GM21619 (cell line): Measurements from ENCODE around the gene RNF150.
"Not testable (repeated sequence)": the region's sequence is repeated elsewhere in the genome, so short reads cannot be mapped to it uniquely, and the experiment has no call there.

Experiments used
- ATAC-seq: cut with Tn5 transposase; IDR thresholded peaks from one replicate; pipeline ENCODE4 v1.9.1; 2021; ENCODE audit not compliant: unreplicated experiment

RNF150 gene

DNA sequence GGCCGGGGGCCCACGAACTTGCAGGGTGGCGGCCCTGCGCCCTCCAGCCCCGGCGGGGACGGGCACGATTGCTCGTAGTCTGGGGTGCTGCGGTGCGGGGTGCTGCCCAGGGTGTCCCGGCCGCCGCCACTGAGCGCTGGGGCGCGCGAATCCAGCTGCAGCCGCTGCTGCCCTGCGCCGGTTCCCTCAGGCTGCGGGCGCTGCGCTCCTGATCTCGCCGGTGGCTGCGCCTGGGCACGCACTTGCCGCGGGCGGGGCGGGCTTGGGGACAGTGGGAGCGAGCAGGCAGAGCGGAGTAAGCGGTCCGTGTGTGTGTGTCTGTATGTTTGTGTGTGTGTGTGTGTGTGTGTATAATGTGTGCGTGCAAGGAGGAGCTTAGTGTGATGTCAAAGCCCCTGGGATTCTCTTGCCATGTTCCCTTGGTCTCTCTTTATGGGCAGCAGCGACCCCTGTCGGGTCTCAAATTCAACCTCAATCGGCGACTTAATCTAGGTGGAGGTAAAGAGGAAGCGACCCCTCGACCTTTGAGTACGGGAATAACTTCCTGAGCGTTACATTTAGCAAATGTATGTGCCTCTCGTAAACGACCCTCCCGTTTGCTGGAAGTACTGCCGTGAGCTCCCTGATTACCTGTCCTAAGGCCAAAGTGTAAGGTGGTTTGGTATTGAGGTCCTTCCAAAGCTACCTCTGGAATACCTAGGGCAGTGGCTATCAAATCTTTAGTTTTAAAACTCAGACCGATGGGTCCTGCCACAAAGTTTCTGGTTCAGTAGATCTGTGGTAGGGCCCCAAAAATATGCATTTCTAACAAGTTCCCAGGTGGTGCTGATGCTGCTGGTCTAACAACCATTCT, at the start of gene RNF150:
Gene RNF150 (minus strand): TSS at position 324 of the 853 bp plus-strand sequence.
- ATAC-seq = peak; percentile 62

DNA sequence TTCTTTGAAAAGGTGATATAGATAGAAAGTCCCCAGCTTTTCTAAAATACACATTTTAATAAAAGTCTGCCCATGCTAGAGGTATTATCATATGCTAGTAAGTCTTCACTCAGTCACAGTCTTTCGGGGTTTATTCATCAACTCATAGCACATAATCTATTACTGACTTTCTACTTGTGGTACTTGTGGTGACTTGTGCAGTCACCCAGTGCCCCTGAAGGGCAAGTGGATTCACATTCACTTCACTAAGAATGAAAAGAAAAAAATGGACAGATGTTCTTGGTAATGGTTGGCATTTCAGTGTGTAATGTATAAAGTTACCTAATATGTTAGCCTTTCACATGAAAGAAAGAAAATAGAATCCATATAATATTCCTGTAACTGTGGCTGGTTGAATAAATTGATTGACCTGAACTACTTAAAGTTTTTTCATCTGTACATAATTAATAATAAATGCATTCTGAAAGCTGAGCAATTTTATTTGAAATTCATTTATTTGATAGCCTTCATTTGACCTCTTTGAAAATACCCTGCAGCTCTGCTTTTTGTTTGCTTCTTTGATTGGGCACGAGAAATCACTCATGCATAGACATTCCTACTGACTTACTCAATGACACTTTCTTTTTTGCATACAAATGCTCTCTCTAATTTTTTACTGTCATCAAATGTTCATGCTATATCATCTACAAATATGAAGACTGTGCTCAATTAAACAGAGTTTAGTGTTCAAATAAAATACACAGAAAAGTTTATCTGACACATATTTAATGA, 47.9 kb upstream of the RNF150 start:
- peak; percentile 66 for ATAC-seq

DNA sequence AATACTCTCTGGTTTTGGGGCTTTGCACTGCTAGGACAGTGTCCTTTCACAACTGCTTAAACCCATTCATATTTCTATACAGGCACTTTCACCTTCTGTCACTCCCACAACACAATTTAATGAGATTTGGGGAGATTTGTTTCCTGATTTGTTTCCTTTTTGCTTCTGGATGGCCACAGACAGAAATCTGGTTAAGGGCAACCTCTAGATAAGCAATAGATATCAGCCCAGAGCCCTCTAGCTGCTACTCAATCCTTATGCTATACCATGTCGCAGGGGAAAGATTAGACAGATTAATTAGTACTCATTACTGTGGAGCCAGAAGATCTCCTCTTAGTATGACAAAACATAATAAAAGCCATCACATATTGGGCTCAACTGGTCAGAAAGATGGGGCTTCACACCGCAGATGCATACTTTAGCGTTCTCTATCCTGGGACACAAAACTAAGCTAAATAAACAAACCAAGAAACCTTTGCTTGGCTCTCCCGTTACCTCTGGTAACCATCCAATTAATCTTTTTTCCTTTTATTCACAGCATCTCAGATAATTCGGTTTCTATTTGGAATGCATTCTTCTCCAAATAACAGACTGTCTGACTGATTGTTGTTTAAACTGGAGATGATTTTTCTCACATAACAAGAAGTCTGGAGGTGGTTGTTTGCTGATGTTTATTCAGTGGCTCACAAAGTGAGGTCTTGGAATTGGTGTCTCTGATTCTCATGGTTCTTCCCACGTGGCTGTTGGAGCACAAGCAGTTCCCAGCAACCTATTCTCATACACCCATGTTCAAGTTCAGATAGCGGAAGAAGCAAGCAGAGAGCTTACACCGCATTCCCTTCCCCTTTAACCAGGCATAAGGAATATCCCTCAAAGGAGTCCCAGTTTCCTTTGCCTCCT, 46.5 kb upstream of the RNF150 start:
- no peak for ATAC-seq

DNA sequence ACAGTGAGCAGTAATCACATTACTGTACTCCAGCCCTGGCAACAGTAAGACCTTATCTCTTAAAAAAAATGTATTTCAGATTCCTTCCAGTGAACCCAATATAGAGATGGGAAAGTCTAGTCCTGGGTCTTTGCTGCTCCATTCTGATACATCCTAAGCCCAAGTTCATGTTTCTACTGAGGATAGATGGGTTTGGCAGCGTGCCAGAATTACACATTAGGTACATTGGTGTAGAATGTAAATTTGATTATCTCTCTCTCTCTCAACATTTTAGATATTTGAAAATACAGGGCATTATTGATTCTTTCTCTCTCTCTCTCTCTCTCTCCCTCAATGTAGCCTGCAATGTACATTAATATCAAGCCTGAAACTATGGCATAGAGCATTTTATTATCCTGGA, 43.9 kb upstream of the RNF150 start:
- ATAC-seq = no peak

DNA sequence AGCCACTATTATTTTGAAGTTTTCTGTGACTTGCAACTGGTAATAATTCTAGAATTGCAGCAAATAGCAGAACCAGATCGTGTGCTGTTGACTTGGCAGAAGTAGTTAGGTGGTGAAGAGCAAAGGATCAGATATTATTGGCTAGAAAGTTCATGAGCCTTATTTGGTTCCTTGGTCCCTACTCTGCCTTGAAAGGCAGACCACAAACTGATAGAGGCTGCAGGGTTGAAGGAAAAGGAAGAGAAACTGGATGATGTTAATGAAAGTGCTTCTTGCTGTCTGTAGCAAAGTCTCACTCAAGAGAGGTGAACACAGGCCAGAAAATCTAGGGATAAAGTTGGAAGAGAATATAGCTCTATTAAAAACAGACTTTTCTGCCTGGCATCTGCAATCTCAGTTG, 41.2 kb upstream of the RNF150 start:
- no peak for ATAC-seq

DNA sequence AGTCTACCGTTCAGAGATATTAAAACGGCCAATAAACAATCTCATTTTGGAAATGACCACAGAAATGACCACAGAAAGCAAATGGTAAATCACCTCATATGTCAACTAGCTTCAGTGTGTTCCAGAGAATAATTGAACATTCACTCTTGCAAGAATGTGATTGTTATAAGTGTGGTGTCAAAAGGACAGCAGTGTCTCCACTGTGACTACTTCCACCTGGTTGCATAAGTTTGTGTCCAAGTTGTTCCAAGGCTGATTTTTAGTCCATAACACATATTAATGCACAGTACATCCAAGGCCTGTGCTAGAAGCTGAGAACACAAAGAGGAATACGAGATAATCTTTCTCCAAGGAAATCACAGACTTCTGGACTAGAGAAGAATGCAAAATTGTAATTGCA, 37.4 kb upstream of the RNF150 start:
- ATAC-seq = no peak

DNA sequence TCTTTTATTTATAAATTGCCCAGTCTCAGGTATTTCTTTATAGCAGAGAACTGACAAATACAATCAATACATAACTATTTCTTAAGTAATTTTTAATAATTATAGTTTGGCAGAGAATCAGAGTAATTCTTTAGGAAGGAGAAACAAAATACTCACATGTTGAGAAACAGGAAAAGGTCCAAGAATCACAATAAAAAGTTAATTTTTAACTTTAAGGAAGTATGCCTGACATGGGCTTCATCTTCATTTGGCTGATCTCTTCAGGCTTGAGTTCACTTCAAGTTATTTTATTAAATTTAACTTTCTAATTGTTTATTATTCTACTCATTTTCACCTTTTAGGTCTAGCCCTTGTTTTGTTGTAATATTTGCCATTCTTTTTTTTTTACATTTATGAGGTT, 36.1 kb upstream of the RNF150 start:
- ATAC-seq = no peak

DNA sequence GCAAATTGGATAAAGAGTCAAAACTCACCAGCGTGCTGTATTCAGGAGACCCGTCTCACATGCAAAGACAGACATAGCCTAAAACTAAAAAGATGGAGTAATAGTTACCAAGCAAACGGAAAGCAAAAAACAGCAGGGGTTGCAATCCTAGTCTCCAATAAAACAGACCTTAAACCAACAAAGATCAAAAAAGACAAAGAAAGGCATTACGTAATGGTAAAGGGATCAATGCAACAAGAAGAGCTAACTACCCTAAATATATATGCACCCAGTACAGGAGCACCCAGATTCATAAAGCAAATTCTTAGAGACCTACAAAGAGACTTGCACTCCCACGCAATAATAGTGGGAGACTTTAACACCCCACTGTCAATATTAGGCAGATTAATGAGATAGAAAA, 31.7 kb upstream of the RNF150 start:
- not testable (repeated sequence) for ATAC-seq

DNA sequence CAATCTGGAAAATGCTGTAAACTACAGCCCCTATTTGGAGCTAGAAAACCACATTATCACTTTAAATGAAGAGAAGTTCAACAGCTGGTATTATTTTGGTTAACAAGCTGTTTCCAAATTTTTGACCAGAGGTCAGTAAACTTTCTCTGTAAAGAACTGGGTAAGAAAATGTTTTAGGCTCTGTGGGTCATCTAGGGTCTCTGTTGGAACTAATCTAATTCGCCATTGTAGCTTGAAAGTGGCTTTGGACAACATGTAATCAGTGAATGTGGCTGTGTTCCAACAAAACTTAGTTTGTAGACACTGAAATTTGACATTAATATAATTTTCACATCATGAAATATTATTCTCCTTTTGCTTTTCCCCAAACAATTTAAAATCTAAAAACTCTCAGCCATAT, 25.8 kb upstream of the RNF150 start:
- ATAC-seq = no peak

DNA sequence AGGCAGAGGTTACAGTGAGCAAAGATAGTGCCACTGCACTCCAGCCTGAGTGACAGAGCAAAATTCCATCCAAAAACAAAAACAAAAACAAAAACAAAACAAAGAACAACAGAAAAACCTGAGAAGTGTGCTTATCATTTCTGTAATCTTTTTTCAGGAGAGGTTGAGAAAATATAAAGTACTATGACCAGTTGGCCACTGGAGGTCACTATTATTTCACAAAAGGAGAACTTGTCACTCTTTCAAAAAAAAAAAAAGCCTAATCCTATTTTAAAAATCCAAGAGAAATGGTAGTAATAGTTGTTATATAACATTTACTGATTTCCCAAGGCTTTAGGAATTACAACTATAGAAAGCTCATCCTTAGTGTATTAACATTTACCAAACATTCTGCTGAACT, 24.9 kb upstream of the RNF150 start:
- no peak for ATAC-seq

DNA sequence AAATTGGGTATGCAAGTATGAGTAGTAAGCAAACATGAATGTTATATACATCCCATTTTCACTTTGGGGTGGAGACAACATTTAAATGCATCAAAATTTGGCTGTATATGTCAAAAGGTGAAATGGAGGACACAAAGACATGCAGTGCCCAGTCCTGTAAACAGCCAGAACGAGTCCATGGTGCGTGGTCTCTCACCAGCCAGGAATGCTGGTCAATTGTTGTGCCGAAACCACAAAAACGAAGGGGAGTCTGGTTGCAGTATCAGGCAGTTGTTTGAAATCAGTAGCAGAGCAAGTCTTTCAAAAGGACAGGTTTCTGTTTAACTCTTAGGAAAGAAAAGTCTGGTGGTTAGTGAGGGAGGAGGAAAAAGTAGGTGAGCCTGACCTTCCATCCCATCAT, 22.3 kb upstream of the RNF150 start:
- ATAC-seq = no peak

DNA sequence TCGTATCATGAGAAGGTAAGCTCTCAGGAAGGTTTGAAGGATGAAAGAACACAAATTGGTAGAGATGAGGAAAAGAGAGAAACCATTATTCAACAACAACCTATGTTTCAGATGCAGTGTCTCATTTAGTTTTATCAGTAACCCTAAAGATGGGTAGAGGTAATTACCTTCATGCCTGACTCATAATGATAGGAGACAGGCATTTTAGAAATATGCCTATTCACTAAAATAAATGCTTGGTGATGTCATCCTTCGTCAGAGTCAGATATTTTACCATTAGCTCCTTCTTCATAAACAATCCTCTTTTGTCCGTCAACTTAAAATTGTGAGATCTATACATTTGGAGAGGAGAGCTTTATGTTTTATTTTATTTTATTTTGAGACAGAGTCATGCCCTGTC, 21.5 kb upstream of the RNF150 start:
- ATAC-seq = no peak

DNA sequence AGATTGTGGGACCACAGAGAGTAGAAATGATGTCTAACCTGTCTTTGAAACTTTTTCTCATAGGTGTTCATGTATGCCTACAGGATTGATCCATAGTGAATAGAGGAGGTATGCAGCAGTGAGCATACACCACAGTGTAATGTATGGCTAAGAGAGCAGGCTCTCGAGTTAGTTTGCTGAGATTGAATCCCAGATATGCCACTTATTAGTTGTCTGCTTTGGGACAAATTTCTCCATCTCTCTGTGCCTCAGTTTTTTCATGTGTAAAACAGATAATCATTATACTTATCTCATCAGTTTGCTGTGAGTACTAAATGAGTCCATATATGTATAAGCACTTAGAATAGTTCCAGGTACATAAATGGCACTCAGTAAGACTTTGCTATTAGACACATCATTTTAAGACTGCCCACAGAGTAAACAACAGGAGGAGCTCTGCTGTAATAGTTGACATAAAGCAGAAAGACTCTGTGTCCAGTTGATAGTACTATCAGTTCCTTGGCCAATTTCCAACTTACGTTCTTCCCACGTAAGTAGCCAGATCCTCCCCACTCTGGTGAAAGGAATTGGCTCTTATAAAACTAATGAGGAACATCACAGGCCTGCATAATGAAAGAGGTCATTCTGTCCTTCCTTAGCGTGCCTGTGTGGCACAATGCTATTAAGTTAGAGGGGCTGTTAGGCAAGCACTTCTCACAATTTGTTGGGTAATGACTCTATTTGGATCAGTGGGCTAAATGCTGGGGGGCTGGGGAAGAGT, 20.7 kb upstream of the RNF150 start:
- no peak for ATAC-seq

DNA sequence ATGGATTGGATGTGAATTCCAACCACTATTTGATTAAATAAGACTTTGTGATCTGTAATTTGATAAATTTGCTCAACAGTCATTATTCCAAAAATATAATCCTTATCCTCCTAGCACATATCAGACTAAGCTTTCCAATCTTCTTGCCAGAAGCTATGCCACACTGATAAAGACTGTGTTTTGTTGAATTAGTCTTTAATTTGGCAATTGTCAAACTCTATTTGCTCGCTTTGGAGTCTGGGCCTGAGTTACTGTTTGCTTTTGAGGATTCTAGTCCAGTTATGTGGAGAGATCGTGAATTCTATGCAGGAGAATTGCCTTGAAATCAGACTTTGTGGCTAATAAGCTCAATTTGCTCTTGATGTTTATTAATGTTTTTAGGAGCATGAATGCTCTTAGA, 10.9 kb upstream of the RNF150 start:
- no peak for ATAC-seq

DNA sequence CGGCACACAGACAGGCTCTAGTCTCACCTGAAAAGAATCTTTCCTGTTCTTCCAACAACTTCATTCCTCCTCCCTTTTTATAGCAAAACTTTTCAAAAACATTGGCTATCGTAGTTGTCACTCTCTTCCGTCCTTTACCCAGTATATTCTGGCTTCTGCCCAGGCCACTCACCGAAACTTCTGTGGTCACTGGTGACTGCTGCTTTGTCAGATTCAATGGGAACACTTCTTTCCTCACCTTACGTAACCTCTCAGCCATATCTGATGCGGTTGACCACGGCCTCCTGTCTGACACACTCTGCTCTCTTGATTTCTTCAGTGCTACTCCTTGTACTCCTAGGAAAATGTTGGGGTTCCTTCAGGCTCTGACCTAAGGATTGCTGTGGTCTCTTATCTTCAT, 9.2 kb upstream of the RNF150 start:
- ATAC-seq = no peak

DNA sequence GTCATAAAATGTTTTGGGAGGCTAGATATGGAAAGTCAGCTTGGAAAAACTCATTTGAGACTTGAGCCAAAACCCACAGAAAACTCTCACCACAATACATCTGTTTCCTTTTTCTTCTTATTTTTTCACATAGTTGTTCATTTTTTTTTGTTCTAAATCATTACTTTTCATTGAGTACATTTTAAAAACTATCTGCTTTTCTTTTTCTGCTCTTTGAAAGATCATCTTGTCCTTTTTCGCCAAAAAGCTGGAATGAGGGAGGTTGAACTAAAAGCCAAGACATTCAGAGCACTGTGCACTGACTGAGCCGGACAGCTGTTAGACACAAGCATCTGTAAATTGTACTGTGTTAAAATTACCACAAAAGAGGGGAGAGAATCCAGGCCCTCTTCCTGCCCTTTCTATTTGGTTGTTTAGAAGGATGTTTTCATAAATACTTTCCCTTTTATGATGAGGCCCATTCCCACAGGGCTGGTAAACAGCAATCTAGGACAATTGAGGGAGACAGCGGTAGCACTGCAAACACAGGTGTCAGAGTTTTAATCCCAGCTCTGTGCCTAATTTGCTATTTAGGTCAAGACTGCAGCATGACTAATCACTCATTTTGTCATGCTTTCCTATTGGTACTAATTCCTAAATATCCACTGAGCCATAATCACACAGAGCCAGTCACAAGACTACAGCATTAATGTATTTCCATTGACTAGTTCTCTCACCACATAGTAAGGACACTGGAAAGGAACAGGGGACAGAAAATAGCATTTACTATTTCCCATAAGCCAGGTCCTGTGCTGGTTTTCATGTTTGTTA, 7.3 kb upstream of the RNF150 start:
- no peak for ATAC-seq

DNA sequence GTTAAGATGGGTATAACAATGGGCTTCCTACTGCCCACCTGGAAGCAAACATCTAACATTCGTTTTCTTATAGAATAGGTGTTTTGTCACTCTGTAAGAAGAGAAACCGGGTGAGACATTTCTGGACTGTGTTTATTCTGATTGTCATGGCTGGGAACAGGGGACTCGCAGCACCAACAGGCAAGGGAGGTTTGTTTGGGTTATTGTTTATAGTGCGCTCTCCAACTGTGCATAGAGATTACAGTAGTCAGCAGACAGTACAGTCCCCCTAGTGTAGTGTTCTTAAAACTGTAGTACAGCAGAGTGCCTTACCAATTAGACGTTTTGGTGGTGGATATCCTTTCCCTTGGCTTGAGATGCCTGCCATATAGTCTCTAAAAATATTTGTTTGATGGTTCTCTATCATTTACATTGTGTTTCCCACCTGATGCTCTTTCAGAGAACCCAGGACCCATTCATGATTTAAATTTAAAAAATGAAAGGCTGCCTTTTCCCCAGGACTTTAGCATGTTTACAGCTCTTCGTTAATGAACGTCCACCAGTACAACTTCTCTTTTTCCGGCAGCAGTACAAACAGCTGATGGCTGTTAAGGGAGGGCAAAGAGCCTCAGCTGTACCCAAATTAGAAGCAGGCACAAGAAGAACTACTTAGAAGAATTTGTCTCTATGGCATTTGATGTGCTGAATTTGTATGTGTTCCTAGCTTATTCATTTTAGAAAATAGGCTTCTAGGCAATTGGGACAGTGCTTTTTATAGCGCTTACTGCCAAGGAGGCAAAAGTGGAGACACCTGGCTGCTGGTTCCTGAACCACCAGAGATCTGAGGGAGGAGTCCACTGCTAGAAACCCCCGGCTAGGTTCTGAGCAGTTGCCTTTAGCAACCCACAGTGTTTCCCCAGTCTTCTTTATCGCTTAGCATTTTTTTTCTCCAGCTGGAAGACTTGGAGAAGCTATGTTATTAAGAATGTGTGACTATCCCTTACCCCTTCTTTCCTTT, 1.0 kb upstream of the RNF150 start:
- ATAC-seq = no peak

DNA sequence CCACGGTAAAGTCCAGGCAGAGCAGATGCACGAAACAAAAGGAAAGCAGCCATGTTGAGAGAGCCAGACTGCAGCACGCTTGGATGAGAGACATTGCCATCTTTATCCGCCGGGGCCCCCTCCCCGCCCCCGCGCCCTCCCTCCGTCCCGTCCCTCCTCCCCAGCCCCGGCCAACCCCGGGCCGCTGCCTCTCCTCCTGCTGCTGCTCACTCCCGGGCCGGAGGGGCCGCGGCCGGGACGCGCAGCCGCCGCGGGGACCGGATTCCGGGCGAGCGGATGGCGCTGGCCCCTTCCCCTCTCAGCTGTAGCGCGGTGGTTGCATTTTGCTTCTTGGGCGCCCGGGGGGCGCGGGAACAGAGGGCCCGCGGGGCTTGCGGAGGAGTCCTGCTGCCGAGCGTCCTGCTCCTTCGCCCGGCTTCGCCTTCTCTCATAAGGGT, 542 bp downstream of the RNF150 start:
- ATAC-seq = peak; percentile 14
